CD14-positive monocyte (primary cell): ENCODE results near the gene WNT5A. TPM values are rescaled to one million over a fixed set of nuclear protein-coding genes. Genes with fewer than 3 reads are reported as not detected.

Source experiments
- DNase-seq, 3 donors: peaks; one replicate each; pipeline ENCODE4 v3.0.0-alpha.2; 2011 to 2022
- H2AFZ ChIP-seq: 2 replicates; pipeline ENCODE4 v1.6.0; 2012; ENCODE audit warnings: mild to moderate bottlenecking, low read depth, low read length, inconsistent platforms; ENCODE audit not compliant: insufficient read depth, poor library complexity, severe bottlenecking
- H3K27ac ChIP-seq, 2 donors: 1 replicate in 1 of 2; 2 replicates in 1 of 2; pipeline ENCODE4 v1.5.1; 2012 to 2013; ENCODE audit warnings: low read length in 2 of 2, control low read depth in 1 of 2, inconsistent platforms in 1 of 2, low read depth in 1 of 2, mild to moderate bottlenecking in 1 of 2
- H3K27me3 ChIP-seq, 2 donors: one replicate each; pipeline versions ENCODE4 v1.6.0 to v1.6.1; 2011 to 2013; ENCODE audit warnings: low read length in 2 of 2; ENCODE audit not compliant: control insufficient read depth in 2 of 2, insufficient read depth in 2 of 2
- H3K36me3 ChIP-seq, 2 donors: replicated peaks in 1 of 2; 1 replicate in 1 of 2; 2 replicates in 1 of 2; pipeline versions ENCODE4 v1.5.1 to v1.6.1; 2012 to 2013; ENCODE audit warnings: low read length in 2 of 2, control low read depth in 1 of 2, inconsistent platforms in 1 of 2, mild to moderate bottlenecking in 1 of 2; ENCODE audit not compliant: insufficient read depth in 2 of 2, control insufficient read depth in 1 of 2
- H3K4me1 ChIP-seq, 2 donors: 1 replicate in 1 of 2; 2 replicates in 1 of 2; pipeline versions ENCODE4 v1.5.1 to v1.6.1; 2012 to 2013; ENCODE audit warnings: low read length in 2 of 2, control low read depth in 1 of 2, inconsistent platforms in 1 of 2, mild to moderate bottlenecking in 1 of 2, moderate library complexity in 1 of 2; ENCODE audit not compliant: insufficient read depth in 2 of 2, control insufficient read depth in 1 of 2
- H3K4me2 ChIP-seq: replicated peaks from 2 replicates; pipeline ENCODE3; 2012; ENCODE audit warnings: low read length, moderate library complexity, mild to moderate bottlenecking; ENCODE audit not compliant: poor library complexity, severe bottlenecking; ENCODE audit errors: extremely low read depth
- H3K4me3 ChIP-seq, 3 experiments: fragments of 200-600 bp in 1 of 3; sonication (generic) in 1 of 3; replicated peaks in 1 of 3; 1 replicate in 2 of 3; 2 replicates in 1 of 3; pipeline ENCODE4 v1.5.1; 2011 to 2013; ENCODE audit warnings: low read length in 3 of 3, mild to moderate bottlenecking in 3 of 3, control low read depth in 2 of 3, low read depth in 2 of 3, inconsistent platforms in 1 of 3, moderate library complexity in 1 of 3
- H3K79me2 ChIP-seq: 2 replicates; pipeline ENCODE4 v1.6.0; 2012; ENCODE audit warnings: mild to moderate bottlenecking, control low read depth, inconsistent platforms, low read length, moderate library complexity; ENCODE audit not compliant: insufficient read depth
- H3K9ac ChIP-seq: 2 replicates; pipeline ENCODE4 v1.6.0; 2017; ENCODE audit warnings: low read length, mild to moderate bottlenecking; ENCODE audit not compliant: insufficient read depth, poor library complexity, severe bottlenecking
- H3K9me3 ChIP-seq, 2 donors: replicated peaks in 1 of 2; 1 replicate in 1 of 2; 2 replicates in 1 of 2; pipeline versions ENCODE4 v1.5.1 to v1.6.1; 2012 to 2013; ENCODE audit warnings: low read length in 2 of 2, control low read depth in 1 of 2; ENCODE audit not compliant: control insufficient read depth in 1 of 2, insufficient read depth in 1 of 2
- H4K20me1 ChIP-seq: 2 replicates; pipeline ENCODE4 v1.6.0; 2012; ENCODE audit warnings: mild to moderate bottlenecking, low read length, control low read depth, moderate library complexity; ENCODE audit not compliant: insufficient read depth
- H3K27ac Mint-ChIP-seq, 7 donors: one replicate each; pipeline ENCODE4 v1.8.0; 2020; ENCODE audit warnings: mild to moderate bottlenecking in 7 of 7, mixed read lengths in 7 of 7, moderate library complexity in 6 of 7, inconsistent platforms in 2 of 7
- H3K27me3 Mint-ChIP-seq, 3 donors: one replicate each; pipeline ENCODE4 v1.8.0; 2021 to 2022; ENCODE audit warnings: low read depth in 3 of 3, mild to moderate bottlenecking in 3 of 3, mixed read lengths in 3 of 3, moderate library complexity in 3 of 3, inconsistent platforms in 1 of 3
- H3K36me3 Mint-ChIP-seq, 2 donors: one replicate each; pipeline ENCODE4 v1.8.0; 2020; ENCODE audit warnings: mixed read lengths in 2 of 2, inconsistent platforms in 1 of 2, mild to moderate bottlenecking in 1 of 2
- H3K4me1 Mint-ChIP-seq: one replicate; pipeline ENCODE4 v1.8.0; 2020; ENCODE audit warnings: mild to moderate bottlenecking, mixed read lengths
- H3K4me3 Mint-ChIP-seq, 2 donors: one replicate each; pipeline ENCODE4 v1.8.0; 2020; ENCODE audit warnings: mild to moderate bottlenecking in 2 of 2, mixed read lengths in 2 of 2, moderate library complexity in 1 of 2
- H3K9me3 Mint-ChIP-seq, 7 donors: one replicate each; pipeline ENCODE4 v1.8.0; 2020 to 2022; ENCODE audit warnings: mixed read lengths in 7 of 7, mild to moderate bottlenecking in 6 of 7, moderate library complexity in 6 of 7, inconsistent platforms in 2 of 7
- WGBS: methylation state at CpG from one replicate; pipeline ENCODE4 v1.1.5; 2013; ENCODE audit warnings: missing lambda C conversion rate; ENCODE audit not compliant: insufficient coverage; 5-methylcytosine and 5-hydroxymethylcytosine counted together
- intact Hi-C, 2 donors: fragments of 100-400 bp; cut with micrococcal nuclease; formaldehyde crosslinking; loops; one replicate each; pipeline versions ENCODE4 v1.15.0 to v1.15.1; 2023
- polyA plus RNA-seq, 3 donors: library from polyadenylated mRNA; depleted of rRNA in 1 of 3; unstranded in 2 of 3; stranded (reverse) in 1 of 3; fragments of 300-500 nt in 2 of 3; fragments of >200 nt in 1 of 3; fragmentation: Illumina TruSeq in 2 of 3; gene quantifications; 1 replicate in 2 of 3; 2 replicates in 1 of 3; pipeline ENCODE4 v1.2.3, GENCODE V29; 2012 to 2021
- TF ChIP-seq, protein P1 (sequence below): fragments of 200-600 bp; IDR thresholded peaks from one replicate; pipeline ENCODE4 v1.8.0; 2022; ENCODE audit warnings: antibody characterized with exemption, mild to moderate bottlenecking

The WNT5A gene
- polyA plus RNA-seq, 3 donors: 0.01 to 0.03 TPM; not detected in 1

DNA sequence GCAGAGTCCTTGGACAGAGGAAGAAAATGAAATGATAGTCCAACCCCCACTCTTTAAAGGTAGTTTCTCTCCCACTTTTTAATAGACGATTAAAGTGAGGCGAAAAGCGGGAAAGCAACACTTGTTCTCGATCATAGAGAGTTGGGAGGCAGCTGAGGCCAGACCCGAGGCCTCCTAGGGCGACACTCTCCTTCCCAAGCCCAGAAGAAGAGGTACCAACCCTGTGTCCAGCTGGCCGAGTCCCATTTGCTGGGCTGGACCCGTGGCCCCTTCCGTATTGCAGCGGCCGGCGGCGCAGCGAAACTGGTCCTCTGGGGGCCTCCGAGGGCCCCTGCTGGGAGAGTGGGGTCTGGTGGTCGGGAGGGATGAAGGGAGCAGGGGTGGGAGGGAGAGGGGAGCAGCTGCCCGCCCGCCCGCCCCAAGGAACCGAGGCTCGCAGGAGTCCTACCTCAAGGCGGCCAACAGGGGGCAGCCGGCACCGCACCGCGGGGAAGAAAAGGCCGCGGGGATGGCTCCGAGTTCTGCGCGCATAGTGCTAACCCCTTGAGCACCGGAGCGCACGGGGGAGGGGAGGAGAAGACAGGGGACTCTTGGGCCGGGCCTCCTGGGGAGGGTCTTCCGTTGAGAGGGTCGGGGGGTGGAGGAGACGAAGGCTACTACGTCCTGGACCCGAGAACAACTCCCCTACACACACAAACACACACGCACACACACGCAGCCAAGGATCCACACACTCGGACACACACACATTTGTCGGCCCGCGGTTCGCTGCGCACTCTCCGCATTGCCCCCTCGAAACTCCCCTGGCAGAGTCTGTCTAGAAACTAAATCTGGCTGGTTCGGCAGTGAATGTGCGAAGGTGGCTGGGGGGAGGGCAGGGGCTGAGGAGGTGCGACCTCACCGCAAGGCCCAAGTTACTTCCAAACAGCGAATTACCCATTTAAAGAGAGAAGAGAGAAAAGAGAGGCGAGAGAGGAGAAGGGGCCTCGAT is 2.0 kb downstream of the WNT5A start:
- DNase-seq: peak; percentile 18 to 50 (median 37)
- H3K36me3 Mint-ChIP-seq: peaks cover 2 to 7% of the 10 kb centered on the region in 2 donors
- peaks cover 0 to 25% (median 14%) of the 10 kb centered on the region in 7 donors for H3K9me3 Mint-ChIP-seq
- Histone ChIP-seq H3K36me3 (no peaks in the 10 kb centered on the region), H3K4me2 (peak overlapping the region; percentile 31), H3K27me3 (peaks cover 82 to 98% of the 10 kb centered on the region in 2 donors), H3K27ac (no peak overlapping the region), H3K4me1 (peaks cover 12 to 14% of the 10 kb centered on the region in 2 donors), H3K9me3 (peaks cover 0 to 56% of the 10 kb centered on the region in 2 donors), H3K4me3 (no peak overlapping the region), H3K9ac (no peak overlapping the region), H4K20me1 (no peaks in the 10 kb centered on the region), H2AFZ (peak overlapping the region; percentile 29), H3K79me2 (no peaks in the 10 kb centered on the region)
- H3K4me3 Mint-ChIP-seq: peak overlapping the region in 1 of 2 donors; percentile 85
- WGBS: 2% methylated on average over 29 of the region's 57 CpGs
- peaks cover 92 to 97% (median 94%) of the 10 kb centered on the region in 3 donors for H3K27me3 Mint-ChIP-seq
- peaks cover 30% of the 10 kb centered on the region for H3K4me1 Mint-ChIP-seq
- H3K27ac Mint-ChIP-seq: peak overlapping the region in 2 of 7 donors; percentile 11 to 73
- TF ChIP-seq, protein P1, sequence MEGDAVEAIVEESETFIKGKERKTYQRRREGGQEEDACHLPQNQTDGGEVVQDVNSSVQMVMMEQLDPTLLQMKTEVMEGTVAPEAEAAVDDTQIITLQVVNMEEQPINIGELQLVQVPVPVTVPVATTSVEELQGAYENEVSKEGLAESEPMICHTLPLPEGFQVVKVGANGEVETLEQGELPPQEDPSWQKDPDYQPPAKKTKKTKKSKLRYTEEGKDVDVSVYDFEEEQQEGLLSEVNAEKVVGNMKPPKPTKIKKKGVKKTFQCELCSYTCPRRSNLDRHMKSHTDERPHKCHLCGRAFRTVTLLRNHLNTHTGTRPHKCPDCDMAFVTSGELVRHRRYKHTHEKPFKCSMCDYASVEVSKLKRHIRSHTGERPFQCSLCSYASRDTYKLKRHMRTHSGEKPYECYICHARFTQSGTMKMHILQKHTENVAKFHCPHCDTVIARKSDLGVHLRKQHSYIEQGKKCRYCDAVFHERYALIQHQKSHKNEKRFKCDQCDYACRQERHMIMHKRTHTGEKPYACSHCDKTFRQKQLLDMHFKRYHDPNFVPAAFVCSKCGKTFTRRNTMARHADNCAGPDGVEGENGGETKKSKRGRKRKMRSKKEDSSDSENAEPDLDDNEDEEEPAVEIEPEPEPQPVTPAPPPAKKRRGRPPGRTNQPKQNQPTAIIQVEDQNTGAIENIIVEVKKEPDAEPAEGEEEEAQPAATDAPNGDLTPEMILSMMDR: peak; percentile 80
- intact Hi-C loops: loop anchor here (5.0 to 10.0 kb wide), 3 partner anchors 237 to 767 kb away; no protein-coding TSS in a partner anchor

- H3K4me1 ChIP-seq: peaks cover 12 to 14% of the 10 kb centered on the region in 2 donors
- H3K27ac Mint-ChIP-seq: no peak overlapping the region
- H3K27me3 Mint-ChIP-seq: peaks cover 92 to 97% (median 94%) of the 10 kb centered on the region in 3 donors
Observed at GRCh38 chr3:55484191-55484689, 2.9 kb downstream of the WNT5A start.

More at GRCh38 chr3:55484191-55484689, 2.9 kb downstream of the WNT5A start:
- 13% methylated on average over 20 of the region's 20 CpGs for WGBS
- Histone ChIP-seq H3K36me3 (no peaks in the 10 kb centered on the region), H3K27me3 (peaks cover 83 to 98% of the 10 kb centered on the region in 2 donors), H3K27ac (no peak overlapping the region), H3K9me3 (peaks cover 0 to 49% of the 10 kb centered on the region in 2 donors), H3K4me2 (no peak overlapping the region), H2AFZ (no peak overlapping the region), H3K4me3 (no peak overlapping the region), H3K79me2 (no peaks in the 10 kb centered on the region), H4K20me1 (no peaks in the 10 kb centered on the region), H3K9ac (no peak overlapping the region)
- Mint-ChIP-seq H3K9me3 (peaks cover 0 to 21% (median 10%) of the 10 kb centered on the region in 7 donors), H3K36me3 (peaks cover 2 to 7% of the 10 kb centered on the region in 2 donors), H3K4me1 (peaks cover 27% of the 10 kb centered on the region), H3K4me3 (peak overlapping the region in 1 of 2 donors; percentile 79)
- no peak for DNase-seq
- intact Hi-C loops: loop anchor here in 1 of 2 donors (10.0 kb wide), 1 partner anchor 261 kb away; no protein-coding TSS in a partner anchor
- TF ChIP-seq, protein P1: no peak
